Measurements from ENCODE around the gene FYN. TPM values are rescaled to one million over a fixed set of nuclear protein-coding genes. Genes with fewer than 3 reads are reported as not detected.

The FYN gene
- total and polyA plus RNA-seq, 9 of the 15 experiments (the other 6 are each of a cell fraction or from before 2014, with no cell fraction given) = 2.9 to 22.1 (median 11.4) TPM

DNA sequence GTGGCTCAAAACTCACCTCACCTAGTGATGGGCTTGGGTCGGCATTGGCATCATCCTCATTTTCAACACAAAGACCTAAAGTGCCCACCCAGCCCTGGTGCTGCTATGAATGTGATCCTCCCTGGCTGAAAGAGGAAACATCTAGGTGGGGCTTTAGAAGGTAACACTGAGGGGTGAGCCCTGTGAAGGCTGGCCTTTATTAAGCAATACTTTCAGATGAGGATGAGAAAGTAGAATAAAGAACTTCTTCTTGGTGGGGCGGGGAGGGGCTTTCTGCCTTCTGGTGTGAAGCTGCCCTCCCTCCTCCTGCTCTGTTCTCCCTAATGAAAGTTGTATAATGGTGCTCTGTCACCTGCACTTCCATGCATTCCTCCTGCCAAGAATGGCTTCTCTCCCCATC, 134.6 kb downstream of the FYN start:
- POLR2A ChIA-PET = no interaction called here

More for the DNA sequence above, 134.6 kb downstream of the FYN start:
- TF ChIP-seq ELF1 (tag; IDR thresholded peaks at IDR 0.05) (no peak), RCOR1 (IDR thresholded peaks at IDR 0.05; ENCODE audit: borderline replicate concordance in 1 of 2, low read depth in 2 of 2, low read length in 2 of 2) (no peak), E2F3 (CRISPR knock-in tag; IDR thresholded peaks at IDR 0.05) (no peak), RAD51 (IDR thresholded peaks at IDR 0.05; ENCODE audit: borderline replicate concordance, low read depth) (no peak), CEBPG (CRISPR knock-in tag; IDR thresholded peaks at IDR 0.05) (no peak), CEBPG (tag; conservative IDR thresholded peaks at IDR 0.05 in 1 of 2, IDR thresholded peaks at IDR 0.05 in 1 of 2) (no peak), COPS2 (conservative IDR thresholded peaks at IDR 0.05) (no peak), NFE2 (IDR thresholded peaks at IDR 0.05; ENCODE audit: low read depth) (no peak), NFE2L1 (tag; IDR thresholded peaks at IDR 0.05; ENCODE audit: borderline replicate concordance, low read depth) (no peak), XRCC5 (IDR thresholded peaks at IDR 0.05; ENCODE audit: low read depth, low read length) (no peak)
- TF ChIP-seq, protein P1, sequence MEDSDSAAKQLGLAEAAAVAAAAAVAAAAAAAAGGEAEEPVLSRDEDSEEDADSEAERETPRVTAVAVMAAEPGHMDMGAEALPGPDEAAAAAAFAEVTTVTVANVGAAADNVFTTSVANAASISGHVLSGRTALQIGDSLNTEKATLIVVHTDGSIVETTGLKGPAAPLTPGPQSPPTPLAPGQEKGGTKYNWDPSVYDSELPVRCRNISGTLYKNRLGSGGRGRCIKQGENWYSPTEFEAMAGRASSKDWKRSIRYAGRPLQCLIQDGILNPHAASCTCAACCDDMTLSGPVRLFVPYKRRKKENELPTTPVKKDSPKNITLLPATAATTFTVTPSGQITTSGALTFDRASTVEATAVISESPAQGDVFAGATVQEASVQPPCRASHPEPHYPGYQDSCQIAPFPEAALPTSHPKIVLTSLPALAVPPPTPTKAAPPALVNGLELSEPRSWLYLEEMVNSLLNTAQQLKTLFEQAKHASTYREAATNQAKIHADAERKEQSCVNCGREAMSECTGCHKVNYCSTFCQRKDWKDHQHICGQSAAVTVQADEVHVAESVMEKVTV (CRISPR knock-in tag; IDR thresholded peaks at IDR 0.05) = no peak
- no peak overlapping the region for H3K9ac ChIP-seq (ENCODE audit: insufficient read depth in 1 of 2, low read depth in 2 of 2, low read length in 2 of 2)
- no peak overlapping the region for H3K27ac ChIP-seq (ENCODE audit: extremely low read depth, low read depth, low read length)
- FAIRE-seq (no peak), ATAC-seq (no peak), DNase-seq (ENCODE audit: extremely low read depth in 1 of 4, low spot score in 3 of 4) (no peak)
- H4K20me1 ChIP-seq (replicated peaks; ENCODE audit: control insufficient read depth, insufficient read depth, low read length) = no peaks in the 10 kb centered on the region
- no peak overlapping the region for H3K4me3 ChIP-seq
- H3K36me3 ChIP-seq (ENCODE audit: control insufficient read depth, insufficient read depth, low read length) = no peaks in the 10 kb centered on the region
- no peaks in the 10 kb centered on the region for H3K9me3 ChIP-seq (replicated peaks; ENCODE audit: control insufficient read depth, insufficient read depth, low read depth, low read length)
- H3K4me1 ChIP-seq (replicated peaks in 1 of 2; ENCODE audit: control insufficient read depth in 2 of 2, insufficient read depth in 2 of 2, low read length in 2 of 2) = no peaks in the 10 kb centered on the region
- in situ Hi-C loops (cut with MboI) = no loop called here
- H3K79me2 ChIP-seq (ENCODE audit: control insufficient read depth, insufficient read depth, low read length) = no peaks in the 10 kb centered on the region
- intact Hi-C loops (cut with micrococcal nuclease) = no loop called here
- 0% methylated on average over 2 of the region's 2 CpGs for WGBS (ENCODE audit: insufficient coverage, low coverage, missing lambda C conversion rate)
- no peaks in the 10 kb centered on the region for H3K9me1 ChIP-seq (ENCODE audit: control insufficient read depth, insufficient read depth, low read length)
- no peak overlapping the region for H3K4me2 ChIP-seq (ENCODE audit: insufficient read depth, low read length)
- H2AFZ ChIP-seq (ENCODE audit: low read depth, low read length) = no peak overlapping the region
- no TSS peak for BruUV-seq (replicated peaks)
- peaks cover 2 to 11% of the 10 kb centered on the region in 2 experiments; a peak in 4 of 5 replicates for H3K27me3 ChIP-seq (ENCODE audit: control insufficient read depth in 2 of 2, insufficient read depth in 2 of 2, low read length in 2 of 2)
- CTCF ChIA-PET (ENCODE audit: low intra/inter-chr PET ratio) = no interaction called here

Data from K562 (cell line).